Naive thymus-derived CD8-positive, alpha-beta T cell (primary cell): ENCODE measurements around the gene HSH2D. TPM values are rescaled to one million over a fixed set of nuclear protein-coding genes. Genes with fewer than 3 reads are reported as not detected.

Source experiments
- ATAC-seq, 2 donors: fragments of 150-1000 bp; cut with Tn5 transposase in 1 of 2; sonication (Bioruptor Pico), chemical (Tn5 transposase) in 1 of 2; 1 replicate in 1 of 2; 2 replicates in 1 of 2; pipeline ENCODE4 v1.10.0; 2021; ENCODE audit warnings: mild to moderate bottlenecking in 2 of 2, moderate library complexity in 2 of 2
- POLR2A ChIA-PET: fragments of 350-600 bp; sonication (Branson Sonifier 250); formaldehyde crosslinking; loops from one replicate; lab custom pipeline; 2021; ENCODE audit warnings: antibody characterized with exemption; lab: Charles Lee
- DNase-seq, 10 donors: peaks; one replicate each; pipeline versions ENCODE4 v3.0.0 to v3.0.0-alpha.2; 2020 to 2022
- H3K27ac Mint-ChIP-seq, 10 donors: one replicate each; pipeline ENCODE4 v1.8.0; 2020 to 2022; ENCODE audit warnings: mild to moderate bottlenecking in 10 of 10, mixed read lengths in 10 of 10, moderate library complexity in 4 of 10, inconsistent platforms in 1 of 10
- H3K27me3 Mint-ChIP-seq, 5 donors: one replicate each; pipeline ENCODE4 v1.8.0; 2021 to 2022; ENCODE audit warnings: mixed read lengths in 5 of 5
- H3K36me3 Mint-ChIP-seq, 3 donors: one replicate each; pipeline ENCODE4 v1.8.0; 2020 to 2022; ENCODE audit warnings: mixed read lengths in 3 of 3, mild to moderate bottlenecking in 2 of 3, inconsistent platforms in 1 of 3
- H3K4me1 Mint-ChIP-seq, 4 donors: one replicate each; pipeline ENCODE4 v1.8.0; 2021 to 2022; ENCODE audit warnings: mixed read lengths in 4 of 4
- H3K4me3 Mint-ChIP-seq, 10 donors: one replicate each; pipeline ENCODE4 v1.8.0; 2020 to 2022; ENCODE audit warnings: mild to moderate bottlenecking in 10 of 10, mixed read lengths in 10 of 10, moderate library complexity in 6 of 10, inconsistent platforms in 1 of 10
- H3K9me3 Mint-ChIP-seq, 9 donors: one replicate each; pipeline ENCODE4 v1.8.0; 2020 to 2022; ENCODE audit warnings: mixed read lengths in 9 of 9, mild to moderate bottlenecking in 3 of 9, inconsistent platforms in 1 of 9, moderate library complexity in 1 of 9
- polyA plus RNA-seq, 3 donors: library from polyadenylated mRNA; unstranded; fragments of 300-500 nt; fragmentation: Illumina TruSeq; gene quantifications; one replicate each; pipeline ENCODE4 v1.2.3, GENCODE V29; 2021
- total RNA-seq, 8 experiments: library from RNA in 2 of 8; stranded (reverse) in 2 of 8; gene quantifications; one replicate each; pipeline ENCODE4 v1.2.3 and lab custom pipeline; 2021 to 2026

The HSH2D gene
- total and polyA plus RNA-seq, 5 experiments from 2014 or later = 6.5 to 25.2 (median 9.8) TPM

DNA sequence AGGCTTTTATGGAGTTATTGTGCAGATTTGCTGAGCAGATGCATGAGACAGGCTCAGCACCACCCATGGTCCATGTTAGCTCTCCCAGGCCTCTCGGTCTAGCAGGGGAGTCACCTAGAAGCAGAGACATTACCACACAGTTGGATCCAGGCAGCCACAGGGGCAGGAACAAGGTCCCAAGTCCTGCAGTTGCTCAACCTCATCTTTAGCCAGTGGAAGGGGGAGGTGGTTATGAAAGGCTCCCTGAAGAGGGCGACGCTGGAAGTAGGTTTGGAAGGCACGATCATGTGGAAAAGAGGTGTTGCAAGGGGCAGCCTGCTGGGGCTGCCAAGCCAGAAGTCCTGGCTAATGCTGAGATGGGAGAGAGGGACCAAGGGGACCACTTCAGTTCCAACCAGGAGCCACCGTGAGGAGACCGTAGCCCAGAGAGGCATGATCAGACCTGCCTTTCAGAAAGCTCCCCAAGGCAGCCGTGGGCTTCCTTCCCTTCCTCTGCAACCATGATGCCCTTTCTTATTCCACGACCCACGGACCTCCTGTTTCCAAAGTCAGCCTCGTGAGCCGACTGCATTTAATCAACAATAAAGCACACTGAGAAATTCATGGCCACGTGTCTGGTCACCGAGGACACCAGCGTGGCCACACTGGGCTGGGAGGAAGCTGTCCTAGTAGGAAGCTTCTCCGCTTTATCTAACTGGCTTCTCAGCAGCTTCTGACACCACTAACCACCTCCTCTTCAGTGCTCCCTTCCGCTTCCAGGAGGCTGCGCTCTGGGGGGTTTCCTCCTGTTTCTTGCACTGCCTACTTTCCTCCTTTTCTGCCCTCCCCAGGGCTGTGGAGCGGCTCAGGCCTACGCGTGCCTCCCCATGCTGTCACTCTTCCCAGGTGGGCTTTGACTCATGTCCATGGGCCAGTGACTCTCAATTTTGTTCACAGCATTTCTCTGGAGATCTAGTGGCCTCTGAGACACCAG is 56.8 kb downstream of the HSH2D start:
- POLR2A ChIA-PET = interaction anchor here (1.1 to 4.2 kb wide), 6 partner anchors 10 to 128 kb away, joined by 3 to 21 read pairs (median 6); partner anchors contain the start of gene FAM32A
- ATAC-seq = peak in 1 of 2 donors; percentile 27
- Mint-ChIP-seq H3K4me3 (peak overlapping the region; percentile 59 to 94 (median 80)), H3K36me3 (peaks cover 0 to 42% (median 14%) of the 10 kb centered on the region in 3 donors), H3K27me3 (no peaks in the 10 kb centered on the region), H3K9me3 (no peaks in the 10 kb centered on the region), H3K4me1 (peaks cover 38 to 73% (median 62%) of the 10 kb centered on the region in 4 donors), H3K27ac (peak overlapping the region; percentile 85 to 98 (median 95))
- peak in 4 of 10 donors; percentile 29 to 50 (median 34) for DNase-seq

DNA sequence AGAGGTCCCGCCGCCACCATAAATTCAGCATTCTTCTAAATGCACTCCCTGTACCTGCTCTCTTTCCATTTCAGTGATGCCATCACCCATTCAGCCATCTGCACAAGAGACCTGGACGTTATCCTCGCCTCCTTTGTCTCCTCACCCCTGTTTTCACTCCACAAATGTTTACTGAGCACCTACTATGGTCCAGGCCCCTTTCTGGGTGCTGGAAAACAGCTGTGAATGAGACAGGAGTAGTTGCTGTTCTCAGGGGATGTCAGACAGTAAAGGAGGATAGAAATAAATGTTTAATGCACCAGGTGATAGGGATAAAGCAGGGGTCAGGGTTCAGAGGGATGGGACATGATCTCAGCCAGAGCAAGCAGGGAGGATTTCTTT is 57.5 kb downstream of the HSH2D start:
- no peak for ATAC-seq
- no peak for DNase-seq
- Mint-ChIP-seq H3K9me3 (no peaks in the 10 kb centered on the region), H3K27me3 (no peaks in the 10 kb centered on the region), H3K4me3 (peak overlapping the region; percentile 21 to 94 (median 80)), H3K4me1 (peaks cover 38 to 74% (median 63%) of the 10 kb centered on the region in 4 donors), H3K36me3 (peaks cover 0 to 46% (median 14%) of the 10 kb centered on the region in 3 donors), H3K27ac (peak overlapping the region; percentile 85 to 98 (median 95))
- POLR2A ChIA-PET = interaction anchor here (0.6 to 4.2 kb wide), 5 partner anchors 10 to 66 kb away, joined by 3 to 21 read pairs (median 4); no protein-coding TSS in a partner anchor

DNA sequence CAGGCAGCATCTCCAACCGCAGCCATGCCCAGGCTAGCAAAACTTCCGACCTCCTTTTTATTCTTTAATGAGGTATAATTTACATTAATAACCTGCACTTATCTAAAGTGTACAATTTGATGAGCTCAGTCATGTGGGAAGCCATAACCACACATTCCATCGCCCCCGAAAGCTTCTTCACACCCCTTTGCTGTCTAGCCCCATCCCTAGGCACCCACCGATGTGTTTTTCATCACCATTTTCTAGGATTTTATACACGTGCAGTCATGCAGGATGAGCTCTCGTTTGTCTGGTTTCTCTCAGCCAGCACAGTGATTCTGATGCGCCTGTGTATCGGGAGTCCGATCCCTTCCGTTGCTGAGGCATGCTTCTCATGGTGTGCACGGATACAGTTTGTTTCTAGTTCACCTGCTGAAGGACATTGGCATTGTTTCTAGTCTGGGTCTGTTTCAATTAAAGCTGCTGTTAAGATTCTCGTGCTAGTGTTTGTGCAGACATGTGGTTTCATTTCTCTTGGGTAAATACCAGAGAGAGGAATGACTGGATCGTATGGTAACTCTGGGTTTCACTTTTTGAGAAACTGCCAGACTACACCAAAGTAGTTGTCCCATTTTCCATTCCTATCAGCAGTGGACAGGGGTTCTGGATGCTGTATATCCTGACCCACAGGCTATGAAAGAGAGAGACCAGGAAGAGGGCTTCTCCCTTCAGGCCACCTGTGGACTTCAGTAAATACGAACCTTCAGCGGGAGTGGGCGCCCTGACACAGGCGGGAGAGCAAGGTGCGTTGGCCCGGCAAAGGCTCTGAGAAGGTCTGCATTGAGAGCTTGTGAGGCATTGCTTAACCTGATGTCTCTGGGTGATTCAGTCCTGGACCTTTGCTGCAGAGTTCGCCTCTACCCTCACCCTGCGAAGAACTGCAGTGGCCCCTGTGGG is 59.1 kb downstream of the HSH2D start:
- H3K27ac Mint-ChIP-seq = peak overlapping the region; percentile 65 to 96 (median 88)
- H3K4me1 Mint-ChIP-seq = peaks cover 42 to 80% (median 70%) of the 10 kb centered on the region in 4 donors
- H3K36me3 Mint-ChIP-seq = peaks cover 0 to 50% (median 14%) of the 10 kb centered on the region in 3 donors
- H3K9me3 Mint-ChIP-seq = no peaks in the 10 kb centered on the region
- ATAC-seq (no peak), DNase-seq (no peak)
- H3K27me3 Mint-ChIP-seq = no peaks in the 10 kb centered on the region
- H3K4me3 Mint-ChIP-seq = peak overlapping the region in 9 of 10 donors; percentile 9 to 69 (median 60)
- POLR2A ChIA-PET = interaction anchor here (0.6 to 1.5 kb wide), 5 partner anchors 9 to 832 kb away, joined by 3 to 7 read pairs (median 3); no protein-coding TSS in a partner anchor

DNA sequence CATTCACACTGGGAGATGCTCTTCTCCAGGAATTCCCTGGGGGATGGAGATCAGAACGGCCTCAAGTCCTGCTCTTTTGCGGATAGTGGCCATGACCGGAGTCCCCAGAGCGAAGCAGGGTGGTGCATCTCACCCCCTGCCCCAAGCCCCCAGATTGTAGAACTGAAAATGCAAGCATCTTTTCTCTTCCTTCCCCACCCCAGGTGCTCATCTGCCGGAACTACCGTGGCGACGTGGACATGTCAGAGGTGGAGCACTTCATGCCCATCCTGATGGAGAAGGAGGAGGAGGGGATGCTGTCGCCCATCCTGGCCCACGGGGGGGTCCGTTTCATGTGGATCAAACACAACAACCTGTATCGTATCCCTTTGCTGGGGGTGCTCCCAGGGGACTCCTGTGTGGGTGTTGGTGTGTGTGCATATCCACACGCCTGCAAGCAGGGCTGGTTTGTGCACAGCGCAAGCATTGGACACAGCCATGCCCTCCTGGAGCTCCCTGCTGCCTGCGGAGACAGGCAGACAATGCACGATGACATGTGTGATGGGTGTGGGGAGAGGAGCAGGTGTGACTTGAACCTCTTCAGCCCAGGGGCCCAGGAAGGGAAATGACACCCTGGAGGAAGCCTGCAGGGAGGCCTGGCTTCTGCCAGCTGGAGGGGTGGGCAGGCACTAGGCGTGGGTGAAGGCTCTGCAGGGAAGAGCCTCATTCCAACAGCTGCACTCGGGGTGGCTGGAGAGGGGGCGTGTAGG is 59.9 kb downstream of the HSH2D start:
- peaks cover 0 to 57% (median 14%) of the 10 kb centered on the region in 3 donors for H3K36me3 Mint-ChIP-seq
- peak overlapping the region in 6 of 10 donors; percentile 18 to 69 (median 60) for H3K4me3 Mint-ChIP-seq
- ATAC-seq (no peak), DNase-seq (no peak)
- H3K9me3 Mint-ChIP-seq = no peaks in the 10 kb centered on the region
- peaks cover 47 to 83% (median 75%) of the 10 kb centered on the region in 4 donors for H3K4me1 Mint-ChIP-seq
- POLR2A ChIA-PET = interaction anchor here (0.6 to 1.5 kb wide), 2 partner anchors 35 to 832 kb away, joined by 5 to 7 read pairs; no protein-coding TSS in a partner anchor
- H3K27ac Mint-ChIP-seq = peak overlapping the region; percentile 66 to 96 (median 80)
- no peaks in the 10 kb centered on the region for H3K27me3 Mint-ChIP-seq

DNA sequence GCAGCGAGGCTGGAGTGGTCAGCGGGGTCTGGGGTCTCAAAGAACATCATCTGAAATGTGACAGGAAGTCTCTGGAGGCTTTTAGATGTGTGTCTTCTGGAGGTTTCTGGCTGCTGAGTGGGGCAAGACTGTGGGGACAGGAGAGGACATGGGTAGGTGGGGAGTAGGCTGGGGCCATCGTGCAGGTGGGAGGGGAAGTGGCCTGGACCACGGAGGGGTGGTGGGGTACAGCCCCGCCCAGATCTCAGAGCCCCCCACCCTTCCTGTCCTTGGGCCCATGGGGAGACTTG is 60.5 kb downstream of the HSH2D start:
- Mint-ChIP-seq H3K9me3 (no peaks in the 10 kb centered on the region), H3K27ac (peak overlapping the region in 9 of 10 donors; percentile 46 to 96 (median 76)), H3K27me3 (no peaks in the 10 kb centered on the region), H3K4me3 (peak overlapping the region in 6 of 10 donors; percentile 7 to 69 (median 45)), H3K4me1 (peaks cover 46 to 83% (median 75%) of the 10 kb centered on the region in 4 donors), H3K36me3 (peaks cover 0 to 62% (median 15%) of the 10 kb centered on the region in 3 donors)
- POLR2A ChIA-PET = no interaction called here
- DNase-seq (no peak), ATAC-seq (no peak)

DNA sequence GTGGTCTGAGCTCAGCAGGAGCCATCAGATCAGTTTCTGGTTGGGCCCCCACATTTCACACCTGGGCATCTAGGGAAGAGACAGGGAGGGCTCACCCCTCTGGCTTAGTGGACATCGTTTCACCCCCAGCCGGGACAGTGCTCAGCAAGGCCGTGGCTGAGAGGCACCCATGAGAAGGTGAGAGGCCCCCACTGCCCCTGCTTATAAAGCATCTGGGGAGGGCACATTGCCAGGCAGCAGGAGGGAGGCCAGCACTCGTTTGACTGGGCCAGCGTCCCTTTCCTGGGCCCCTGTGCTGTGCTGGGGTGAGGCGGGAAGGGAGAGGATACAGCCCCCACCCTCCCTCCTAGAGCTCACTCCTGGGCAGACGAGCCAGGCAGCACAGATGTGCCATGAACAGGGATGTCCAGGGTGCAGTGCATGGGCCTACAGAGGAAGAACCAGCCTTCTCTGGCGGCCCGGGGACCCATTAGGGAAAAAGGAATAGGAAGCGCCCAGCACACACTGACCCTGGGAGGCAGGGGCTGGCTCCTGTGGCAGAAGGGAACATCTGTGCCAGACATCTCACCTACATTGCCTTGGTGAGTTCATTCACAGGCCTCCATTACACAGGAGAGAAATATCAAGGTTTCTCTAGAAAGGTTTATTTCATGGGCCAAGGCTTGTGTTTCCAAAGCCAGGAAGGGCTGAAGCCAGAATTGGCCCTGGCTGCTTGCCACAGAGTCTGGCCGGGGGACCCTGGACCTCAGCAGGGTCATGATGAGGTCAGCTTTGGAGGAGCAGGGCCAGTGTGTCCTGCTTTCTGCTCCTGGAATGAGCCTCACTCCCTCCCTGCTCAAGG is 61.9 kb downstream of the HSH2D start:
- Mint-ChIP-seq H3K27ac (peak overlapping the region in 7 of 10 donors; percentile 33 to 95 (median 47)), H3K9me3 (no peaks in the 10 kb centered on the region), H3K4me1 (peaks cover 43 to 83% (median 76%) of the 10 kb centered on the region in 4 donors), H3K36me3 (peaks cover 0 to 76% (median 28%) of the 10 kb centered on the region in 3 donors), H3K27me3 (no peaks in the 10 kb centered on the region), H3K4me3 (no peak overlapping the region)
- no peak for ATAC-seq
- DNase-seq = no peak
- POLR2A ChIA-PET = interaction anchor here (0.5 to 4.0 kb wide), 6 partner anchors 12 to 877 kb away, joined by 3 to 25 read pairs (median 3); no protein-coding TSS in a partner anchor

DNA sequence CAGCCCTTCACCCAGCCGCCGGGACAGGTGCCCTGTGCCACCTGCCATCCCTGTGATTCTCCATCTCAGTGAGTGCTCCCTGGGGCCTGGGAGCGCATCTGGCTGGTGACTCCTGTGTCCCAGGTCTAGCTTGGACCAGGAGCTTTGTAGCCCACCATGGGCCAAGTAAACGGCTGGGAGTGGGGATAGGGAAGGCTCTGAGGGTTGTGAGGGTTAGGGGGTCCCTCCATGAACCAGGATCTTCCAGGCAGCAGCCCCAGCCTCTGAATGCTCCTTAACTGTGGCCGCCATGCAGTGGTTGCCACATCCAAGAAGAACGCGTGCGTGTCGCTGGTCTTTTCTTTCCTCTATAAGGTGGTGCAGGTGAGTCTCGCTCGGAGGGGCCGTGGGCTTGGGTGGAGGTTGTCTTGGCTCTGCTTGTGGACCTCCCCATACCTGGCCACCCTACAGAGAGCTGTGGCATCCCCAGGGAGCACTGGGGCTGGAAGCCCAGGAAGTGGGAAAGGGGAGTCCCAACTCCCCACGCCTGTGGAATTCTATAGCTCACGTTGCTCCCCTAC is 62.6 kb downstream of the HSH2D start:
- POLR2A ChIA-PET = interaction anchor here (0.5 to 4.0 kb wide), 4 partner anchors 8 to 37 kb away, joined by 3 to 25 read pairs (median 9); partner anchors contain the start of gene AP1M1
- Mint-ChIP-seq H3K36me3 (peaks cover 0 to 76% (median 28%) of the 10 kb centered on the region in 3 donors), H3K9me3 (no peaks in the 10 kb centered on the region), H3K4me1 (peaks cover 38 to 83% (median 75%) of the 10 kb centered on the region in 4 donors), H3K4me3 (peak overlapping the region in 6 of 10 donors; percentile 38 to 88 (median 61)), H3K27me3 (no peaks in the 10 kb centered on the region), H3K27ac (peak overlapping the region; percentile 72 to 98 (median 92))
- DNase-seq (no peak), ATAC-seq (no peak)

DNA sequence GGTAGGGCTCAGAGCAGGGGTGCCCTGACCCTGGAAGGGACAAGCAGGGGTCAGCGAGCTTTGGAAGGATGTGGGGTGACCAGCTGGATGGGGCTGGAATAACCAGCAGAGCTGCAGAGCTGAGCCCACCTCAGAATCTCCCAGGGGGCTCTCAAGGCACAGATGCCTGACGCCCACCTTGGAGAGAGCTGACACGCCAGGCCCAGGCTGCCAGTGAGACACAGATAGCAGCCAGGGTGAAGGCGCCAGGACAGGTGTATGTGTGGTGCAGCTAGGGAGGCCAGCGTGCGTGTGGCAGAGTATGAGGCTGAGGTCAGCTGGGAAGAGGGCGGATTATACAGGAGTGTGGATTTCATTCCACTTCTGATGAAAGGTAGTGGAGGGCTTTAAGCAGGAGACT is 63.2 kb downstream of the HSH2D start:
- H3K4me3 Mint-ChIP-seq = peak overlapping the region; percentile 19 to 88 (median 74)
- peaks cover 0 to 76% (median 32%) of the 10 kb centered on the region in 3 donors for H3K36me3 Mint-ChIP-seq
- ATAC-seq = no peak
- peak overlapping the region; percentile 84 to 98 (median 92) for H3K27ac Mint-ChIP-seq
- no peaks in the 10 kb centered on the region for H3K9me3 Mint-ChIP-seq
- no peaks in the 10 kb centered on the region for H3K27me3 Mint-ChIP-seq
- H3K4me1 Mint-ChIP-seq = peaks cover 36 to 83% (median 77%) of the 10 kb centered on the region in 4 donors
- no peak for DNase-seq
- POLR2A ChIA-PET = interaction anchor here (0.7 to 4.0 kb wide), 4 partner anchors 8 to 37 kb away, joined by 3 to 25 read pairs (median 9); partner anchors contain the start of gene AP1M1

DNA sequence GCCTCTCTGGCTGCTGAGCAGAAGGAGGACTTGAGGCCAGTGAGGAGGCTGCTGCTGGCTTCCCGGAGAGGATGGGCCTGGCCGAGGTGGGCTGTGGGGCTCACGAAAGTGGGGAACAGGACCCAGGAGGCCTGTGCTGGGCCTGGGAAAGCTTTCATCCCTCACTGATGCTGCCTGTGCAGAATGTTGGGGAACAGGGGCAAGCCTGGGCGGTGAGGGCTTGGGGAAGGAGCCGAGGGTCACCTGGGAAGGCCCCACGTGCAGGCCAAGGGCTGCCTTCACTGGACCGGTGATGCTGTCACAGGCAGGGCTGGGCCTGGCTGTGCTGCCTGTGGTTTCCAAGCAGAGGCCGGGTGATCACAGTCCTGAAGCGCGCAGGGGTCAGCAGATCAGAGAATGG is 63.6 kb downstream of the HSH2D start:
- Mint-ChIP-seq H3K4me1 (peaks cover 37 to 83% (median 78%) of the 10 kb centered on the region in 4 donors), H3K27me3 (no peaks in the 10 kb centered on the region), H3K36me3 (peaks cover 0 to 78% (median 36%) of the 10 kb centered on the region in 3 donors), H3K9me3 (no peaks in the 10 kb centered on the region), H3K27ac (peak overlapping the region; percentile 84 to 98 (median 94)), H3K4me3 (peak overlapping the region in 8 of 10 donors; percentile 44 to 88 (median 80))
- POLR2A ChIA-PET = interaction anchor here (0.7 to 4.0 kb wide), 7 partner anchors 9 to 165 kb away, joined by 3 to 25 read pairs (median 4); partner anchors contain the start of genes AP1M1 and KLF2
- no peak for ATAC-seq
- DNase-seq = no peak

DNA sequence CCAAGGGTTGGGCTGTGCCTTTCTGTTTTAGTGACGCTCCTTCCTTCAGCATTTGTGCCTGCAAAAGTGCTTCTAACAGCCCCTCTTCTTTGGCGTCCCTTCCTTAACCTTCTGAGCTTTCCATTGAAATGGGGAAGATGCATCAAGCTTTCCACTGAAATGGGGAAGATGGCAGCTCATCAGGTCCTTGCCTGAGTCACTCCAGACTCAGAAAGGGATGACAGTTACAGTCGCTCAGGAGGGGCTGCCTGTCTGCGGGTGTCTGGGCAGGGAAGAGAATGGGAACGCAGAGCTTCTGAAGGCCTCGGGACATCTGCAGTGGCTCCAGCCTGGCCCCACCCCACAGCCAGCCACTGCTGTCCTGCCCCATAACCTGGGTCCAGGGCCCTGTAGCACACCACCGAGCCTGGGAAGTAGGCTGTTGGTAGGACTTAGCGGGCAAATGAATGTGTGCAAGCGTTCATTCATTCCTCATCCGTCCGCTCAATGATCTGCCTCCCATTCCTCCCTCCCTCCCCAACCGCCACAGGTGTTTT is 64.1 kb downstream of the HSH2D start:
- peak overlapping the region; percentile 82 to 98 (median 94) for H3K27ac Mint-ChIP-seq
- ATAC-seq (peak in 1 of 2 donors; percentile 16), DNase-seq (no peak)
- POLR2A ChIA-PET = interaction anchor here (1.0 to 4.0 kb wide), 5 partner anchors 9 to 164 kb away, joined by 4 to 25 read pairs (median 4); partner anchors contain the start of genes AP1M1 and KLF2
- H3K4me1 Mint-ChIP-seq = peaks cover 39 to 84% (median 78%) of the 10 kb centered on the region in 4 donors
- H3K27me3 Mint-ChIP-seq = no peaks in the 10 kb centered on the region
- peak overlapping the region; percentile 46 to 86 (median 76) for H3K4me3 Mint-ChIP-seq
- peaks cover 0 to 79% (median 41%) of the 10 kb centered on the region in 3 donors for H3K36me3 Mint-ChIP-seq
- peaks cover 0 to 2% (median 0%) of the 10 kb centered on the region in 9 donors for H3K9me3 Mint-ChIP-seq
